HG02798 (cell line): Measurements from ENCODE around the gene ZNF782.
A peak's percentile ranks its signal among the peaks of the same experiment; 100 is the strongest.
"Not testable (repeated sequence)": the region's sequence is repeated elsewhere in the genome, so short reads cannot be mapped to it uniquely, and the experiment has no call there.

Experiments
- ATAC-seq: cut with Tn5 transposase; IDR thresholded peaks from one replicate; pipeline ENCODE4 v1.9.1; 2021; ENCODE audit warnings: mild to moderate bottlenecking; ENCODE audit not compliant: unreplicated experiment, poor library complexity

Gene ZNF782

GRCh38 chr9:96856363-96857286 is 2.3 kb upstream of the ZNF782 start:
- peak; percentile 54 for ATAC-seq

- ATAC-seq: no peak
These were observed 448 bp upstream of the ZNF782 start for GRCh38 chr9:96854651-96855273.

GRCh38 chr9:96852676-96853075 is 1.6 kb downstream of the ZNF782 start:
- no peak for ATAC-seq

- no peak for ATAC-seq
These were observed 10.3 kb downstream of the ZNF782 start for GRCh38 chr9:96844040-96844439.

GRCh38 chr9:96818533-96818932 is 35.8 kb downstream of the ZNF782 start:
- ATAC-seq: no peak

GRCh38 chr9:96817973-96818372 is 36.3 kb downstream of the ZNF782 start:
- no peak for ATAC-seq

GRCh38 chr9:96813607-96814006 is 40.7 kb downstream of the ZNF782 start:
- ATAC-seq: no peak

- not testable (repeated sequence) for ATAC-seq
These were observed 55.4 kb downstream of the ZNF782 start for GRCh38 chr9:96798959-96799358.

- no peak for ATAC-seq
These were observed 70.3 kb downstream of the ZNF782 start for GRCh38 chr9:96784021-96784420.

- ATAC-seq: no peak
These were observed 72.1 kb downstream of the ZNF782 start for GRCh38 chr9:96782235-96782634.

- ATAC-seq: no peak
These were observed 72.8 kb downstream of the ZNF782 start for GRCh38 chr9:96781552-96781951.

GRCh38 chr9:96779089-96779488 is 75.2 kb downstream of the ZNF782 start:
- ATAC-seq: no peak

- no peak for ATAC-seq
These were observed 76.9 kb downstream of the ZNF782 start for GRCh38 chr9:96777426-96777864.

GRCh38 chr9:96771124-96771523 is 83.2 kb downstream of the ZNF782 start:
- no peak for ATAC-seq

GRCh38 chr9:96769989-96770388 is 84.3 kb downstream of the ZNF782 start:
- ATAC-seq: no peak
